ENCODE results near the gene TAPT1. TPM values are rescaled to one million over a fixed set of nuclear protein-coding genes. Genes with fewer than 3 reads are reported as not detected.

TAPT1 gene
- total and polyA plus RNA-seq, 9 of the 15 experiments (the other 6 are each of a cell fraction or from before 2014, with no cell fraction given), result 1.6 to 36.7 (median 20.7) TPM

- DNase-seq (ENCODE audit: extremely low read depth in 1 of 4, low spot score in 3 of 4) (no peak), ATAC-seq (no peak), FAIRE-seq (no peak)
- 0 out of 2 replicates have a peak, but pooled peaks cover 4% of the 10 kb centered on the region for H4K20me1 ChIP-seq (replicated peaks; ENCODE audit: control insufficient read depth, insufficient read depth, low read length)
- H3K9me1 ChIP-seq (ENCODE audit: control insufficient read depth, insufficient read depth, low read length), result no peaks in the 10 kb centered on the region
- H3K4me2 ChIP-seq (ENCODE audit: insufficient read depth, low read length), result no peak overlapping the region
- H3K4me1 ChIP-seq (replicated peaks in 1 of 2; ENCODE audit: control insufficient read depth in 2 of 2, insufficient read depth in 2 of 2, low read length in 2 of 2), result no peaks in the 10 kb centered on the region
- WGBS (ENCODE audit: insufficient coverage, low coverage, missing lambda C conversion rate), result 69% methylated on average over 2 of the region's 2 CpGs
- H3K9ac ChIP-seq (ENCODE audit: insufficient read depth in 1 of 2, low read depth in 2 of 2, low read length in 2 of 2), result no peak overlapping the region
- BruUV-seq (replicated peaks), result no TSS peak
- ChIA-PET CTCF (ENCODE audit: low intra/inter-chr PET ratio) (no interaction called here), POLR2A (no interaction called here)
- H3K79me2 ChIP-seq (ENCODE audit: control insufficient read depth, insufficient read depth, low read length), result peaks cover 22% of the 10 kb centered on the region; the same call in 2 of the 3 replicates
- in situ Hi-C loops (cut with MboI), result no loop called here
- H3K27ac ChIP-seq (ENCODE audit: extremely low read depth, low read depth, low read length), result no peak overlapping the region
- H3K27me3 ChIP-seq (ENCODE audit: control insufficient read depth in 2 of 2, insufficient read depth in 2 of 2, low read length in 2 of 2), result no peaks in the 10 kb centered on the region
- intact Hi-C loops (cut with micrococcal nuclease), result no loop called here
- H2AFZ ChIP-seq (ENCODE audit: low read depth, low read length), result no peak overlapping the region
- no peak for TF ChIP-seq PHB (CRISPR knock-in tag; IDR thresholded peaks at IDR 0.05)
- no peak for TF ChIP-seq SIRT6 (IDR thresholded peaks at IDR 0.05; ENCODE audit: low read depth, low read length)
- no peak for TF ChIP-seq IRF2 (CRISPR knock-in tag; IDR thresholded peaks at IDR 0.05)
- TF ChIP-seq ELK1 (CRISPR knock-in tag; IDR thresholded peaks at IDR 0.05), result no peak
- no peak for TF ChIP-seq ZC3H8 (IDR thresholded peaks at IDR 0.05)
- TF ChIP-seq CHAMP1 (IDR thresholded peaks at IDR 0.05), result no peak
- no peak for TF ChIP-seq CGGBP1 (CRISPR knock-in tag; IDR thresholded peaks at IDR 0.05)
- no peak for TF ChIP-seq ZNF316 (IDR thresholded peaks at IDR 0.05)
- TF ChIP-seq PBX2 (CRISPR knock-in tag; IDR thresholded peaks at IDR 0.05; ENCODE audit: low read depth), result no peak
- no peak for TF ChIP-seq PBX2 (tag; conservative IDR thresholded peaks at IDR 0.05; ENCODE audit: low read depth)
- H3K4me3 ChIP-seq, result no peak overlapping the region
- peaks cover 55% of the 10 kb centered on the region for H3K36me3 ChIP-seq (ENCODE audit: control insufficient read depth, insufficient read depth, low read length)
- H3K9me3 ChIP-seq (replicated peaks; ENCODE audit: control insufficient read depth, insufficient read depth, low read depth, low read length), result no peaks in the 10 kb centered on the region
Observed at GRCh38 chr4:16206848-16207247, 19.4 kb downstream of the TAPT1 start.

Measured in K562 (cell line).